HepG2 (cell line): ENCODE measurements around the gene HIPK3. TPM values are rescaled to one million over a fixed set of nuclear protein-coding genes. Genes with fewer than 3 reads are reported as not detected.

Experiments
- ATAC-seq: fragments of 200-7000 bp; cut with Tn5 transposase; 3 replicates; pipeline ENCODE4 v1.9.1; 2020; ENCODE audit warnings: mild to moderate bottlenecking, moderate library complexity
- BruUV-seq: library from RNA; stranded (reverse); fragments of 400-500 nt; replicated peaks from 2 replicates; lab custom pipeline; 2021; lab: Mats Ljungman, UMichigan
- CTCF ChIA-PET: fragments of 300-600 bp; formaldehyde crosslinking; extraction: SDS; loops from one replicate; lab custom pipeline; 2021; ENCODE audit warnings: low total read pairs, inconsistent platforms, low intra/inter-chr PET ratio; lab: Yijun Ruan, JAX
- POLR2A ChIA-PET: fragments of 350-600 bp; sonication (Branson Sonifier 250); formaldehyde crosslinking; loops from one replicate; lab custom pipeline; 2020; ENCODE audit warnings: antibody characterized with exemption, inconsistent platforms; lab: Yijun Ruan, JAX
- DNase-seq: peaks from one replicate; pipeline ENCODE4 v3.0.0-alpha.2; 2015; ENCODE audit warnings: low spot score
- FAIRE-seq: peaks from 3 replicates; lab custom pipeline; 2011; peaks lifted over from hg19 to GRCh38; lab: Jason Lieb, UNC
- H2AFZ ChIP-seq: one replicate; pipeline ENCODE4 v1.6.1; 2011; ENCODE audit warnings: low read length, inconsistent platforms
- H3K27ac ChIP-seq: fragments of 300-600 bp; 3 replicates; pipeline ENCODE4 v1.8.0; 2011; ENCODE audit warnings: mixed run types, mild to moderate bottlenecking, mixed read lengths, low read length, inconsistent platforms; ENCODE audit not compliant: insufficient read depth; ENCODE audit errors: extremely low read length
- H3K27me3 ChIP-seq, 2 experiments: fragments of 200-600 bp in 1 of 2; 2 replicates in 1 of 2; 3 replicates in 1 of 2; pipeline versions ENCODE4 v1.6.0 to v1.8.0; 2011; ENCODE audit warnings: low read length in 2 of 2, mild to moderate bottlenecking in 2 of 2, moderate library complexity in 2 of 2, inconsistent platforms in 1 of 2; ENCODE audit not compliant: insufficient read depth in 2 of 2, control insufficient read depth in 1 of 2
- H3K36me3 ChIP-seq, 2 experiments: fragments of 200-600 bp in 1 of 2; replicated peaks in 1 of 2; 2 replicates in 1 of 2; 3 replicates in 1 of 2; pipeline versions ENCODE4 v1.5.1 to v1.8.0; 2011; ENCODE audit warnings: low read length in 2 of 2, inconsistent platforms in 1 of 2; ENCODE audit not compliant: insufficient read depth in 2 of 2, control insufficient read depth in 1 of 2
- H3K4me1 ChIP-seq: 2 replicates; pipeline ENCODE4 v1.5.1; 2012; ENCODE audit warnings: low read length, inconsistent platforms; ENCODE audit not compliant: insufficient read depth
- H3K4me2 ChIP-seq: 2 replicates; pipeline ENCODE4 v1.6.0; 2011; ENCODE audit warnings: low read depth, low read length, inconsistent platforms
- H3K4me3 ChIP-seq, 3 experiments: fragments of 200-600 bp in 1 of 3; sonication (generic), shearing (Covaris generic) in 1 of 3; replicated peaks in 1 of 3; 2 replicates each; pipeline ENCODE4 v1.5.1; 2011 to 2016; ENCODE audit warnings: low read length in 3 of 3, inconsistent platforms in 2 of 3, low read depth in 2 of 3, mild to moderate bottlenecking in 2 of 3, control low read depth in 1 of 3, mixed read lengths in 1 of 3; ENCODE audit not compliant: insufficient read depth in 1 of 3
- H3K79me2 ChIP-seq: one replicate; pipeline ENCODE4 v1.6.1; 2011; ENCODE audit warnings: low read length, inconsistent platforms; ENCODE audit not compliant: insufficient read depth
- H3K9ac ChIP-seq: 2 replicates; pipeline ENCODE4 v1.6.0; 2011; ENCODE audit warnings: mild to moderate bottlenecking, low read depth, low read length, inconsistent platforms; ENCODE audit not compliant: insufficient read depth
- H3K9me3 ChIP-seq: 2 replicates; pipeline ENCODE4 v1.5.1; 2012; ENCODE audit warnings: mild to moderate bottlenecking, low read length
- H4K20me1 ChIP-seq: 2 replicates; pipeline ENCODE4 v1.6.0; 2011; ENCODE audit warnings: inconsistent platforms, mild to moderate bottlenecking, low read length, moderate library complexity; ENCODE audit not compliant: insufficient read depth
- ARHGAP35 ChIP-seq: sonication (generic); formaldehyde crosslinking; IDR thresholded peaks from 2 replicates; pipeline ENCODE4 v1.9.0; 2022; ENCODE audit warnings: mild to moderate bottlenecking, inconsistent platforms, moderate library complexity, missing genetic modification reagents, borderline replicate concordance
- BCL6 ChIP-seq: IDR thresholded peaks from 2 replicates; pipeline ENCODE4 v1.6.1; 2016; ENCODE audit warnings: missing genetic modification reagents, missing compliant biosample characterization
- BHLHE40 ChIP-seq: IDR thresholded peaks from 2 replicates; pipeline ENCODE4 v1.6.1; 2011; ENCODE audit warnings: low read length, improper control_type of control experiment
- CC2D1A ChIP-seq: sonication (generic); formaldehyde crosslinking; IDR thresholded peaks from 2 replicates; pipeline ENCODE4 v1.8.1; 2023; ENCODE audit warnings: mild to moderate bottlenecking, missing genetic modification reagents
- GFI1 ChIP-seq: sonication (generic); formaldehyde crosslinking; IDR thresholded peaks from 2 replicates; pipeline ENCODE4 v1.5.0; 2020; ENCODE audit warnings: missing genetic modification reagents, mild to moderate bottlenecking, borderline replicate concordance
- KLF6 ChIP-seq: IDR thresholded peaks from 2 replicates; pipeline ENCODE4 v1.8.0; 2016; ENCODE audit warnings: missing biosample characterization, missing genetic modification reagents
- MAF1 ChIP-seq: sonication (generic); formaldehyde crosslinking; IDR thresholded peaks from 2 replicates; pipeline ENCODE4 v1.5.0; 2020; ENCODE audit warnings: missing genetic modification reagents, borderline replicate concordance
- NFE2L1 ChIP-seq: sonication (generic); formaldehyde crosslinking; IDR thresholded peaks from 2 replicates; pipeline ENCODE4 v1.4.0; 2020; ENCODE audit warnings: missing genetic modification reagents, mild to moderate bottlenecking, borderline replicate concordance
- ONECUT2 ChIP-seq: sonication (generic); formaldehyde crosslinking; IDR thresholded peaks from 2 replicates; pipeline ENCODE4 v1.4.0; 2020; ENCODE audit warnings: missing genetic modification reagents
- PCBP1 ChIP-seq: fragments of 200-400 bp; formaldehyde crosslinking; IDR thresholded peaks from 2 replicates; pipeline ENCODE4 v1.6.1; 2017; ENCODE audit warnings: mild to moderate bottlenecking, low read depth, low read length, borderline replicate concordance
- POGZ ChIP-seq: sonication (generic); formaldehyde crosslinking; IDR thresholded peaks from 2 replicates; pipeline ENCODE4 v1.4.0; 2020; ENCODE audit warnings: mild to moderate bottlenecking, missing genetic modification reagents
- RFX1 ChIP-seq: fragments of 450-650 bp; IDR thresholded peaks from 2 replicates; pipeline ENCODE4 v1.6.1; 2017
- SIN3B ChIP-seq: fragments of 150-350 bp; IDR thresholded peaks from 2 replicates; pipeline ENCODE4 v1.6.1; 2014; ENCODE audit warnings: low read length
- ZBTB1 ChIP-seq: sonication (generic); formaldehyde crosslinking; IDR thresholded peaks from 2 replicates; pipeline ENCODE4 v1.4.0; 2020; ENCODE audit warnings: missing genetic modification reagents, borderline replicate concordance
- ZMYM3 ChIP-seq: sonication (generic); formaldehyde crosslinking; IDR thresholded peaks from 2 replicates; pipeline ENCODE4 v1.5.1; 2020; ENCODE audit warnings: mild to moderate bottlenecking, missing genetic modification reagents
- ZNF749 ChIP-seq: sonication (generic); formaldehyde crosslinking; IDR thresholded peaks from 2 replicates; pipeline ENCODE4 v1.8.0; 2022; ENCODE audit warnings: mild to moderate bottlenecking, missing genetic modification reagents, moderate library complexity, borderline replicate concordance
- ZNF878 ChIP-seq: sonication (generic); formaldehyde crosslinking; IDR thresholded peaks from 2 replicates; pipeline ENCODE4 v1.8.1; 2023; ENCODE audit warnings: mild to moderate bottlenecking, missing genetic modification reagents, moderate library complexity
- WGBS: methylation state at CpG from one replicate; pipeline ENCODE4 v1.1.6; 2017; ENCODE audit warnings: low lambda C conversion rate; 5-methylcytosine and 5-hydroxymethylcytosine counted together
- in situ Hi-C: cut with HindIII; loops from 2 replicates; pipeline ENCODE4 v1.10.0; 2017; ENCODE audit warnings: low pct_unique_long_range_greater_than_20kb; ENCODE audit not compliant: extremely low pct_ligation_motif_present
- intact Hi-C: fragments of 100-400 bp; cut with micrococcal nuclease; formaldehyde crosslinking; loops from one replicate; pipeline ENCODE4 v1.10.0; 2022; ENCODE audit not compliant: unreplicated experiment
- polyA plus RNA-seq, 8 experiments: library from polyadenylated mRNA; depleted of rRNA in 3 of 8; stranded (reverse) in 7 of 8; unstranded in 1 of 8; fragments of >200 nt; fragmentation: Illumina TruSeq in 4 of 8; extraction: Trizol in 4 of 8; gene quantifications; 2 replicates each; pipeline versions ENCODE4 v1.2.1 to v1.2.3, GENCODE V29; 2011 to 2016; ENCODE audit warnings: low read depth in 4 of 8, missing spikeins in 1 of 8, mixed read lengths in 1 of 8; ENCODE audit not compliant: insufficient read depth in 1 of 8
- total RNA-seq, 5 experiments: library from RNA; depleted of rRNA; stranded (reverse); fragments of >200 nt; fragmentation: Illumina TruSeq; extraction: Trizol; gene quantifications; 2 replicates each; pipeline ENCODE4 v1.2.3, GENCODE V29; 2016; ENCODE audit warnings: low read depth in 1 of 5
- TF ChIP-seq, protein P1 (sequence below): sonication (generic); formaldehyde crosslinking; conservative IDR thresholded peaks from 2 replicates; pipeline ENCODE4 v1.4.0; 2020; ENCODE audit warnings: missing genetic modification reagents
- TF ChIP-seq, protein P2 (sequence below): sonication (generic); formaldehyde crosslinking; IDR thresholded peaks from 2 replicates; pipeline ENCODE4 v1.8.1; 2023; ENCODE audit warnings: mild to moderate bottlenecking, inconsistent platforms, moderate library complexity, missing genetic modification reagents, borderline replicate concordance

Gene HIPK3
- total and polyA plus RNA-seq, 2 of the 13 experiments (the other 11 are each of a cell fraction or from before 2014, with no cell fraction given), result 20.5 to 44.3 TPM

DNA sequence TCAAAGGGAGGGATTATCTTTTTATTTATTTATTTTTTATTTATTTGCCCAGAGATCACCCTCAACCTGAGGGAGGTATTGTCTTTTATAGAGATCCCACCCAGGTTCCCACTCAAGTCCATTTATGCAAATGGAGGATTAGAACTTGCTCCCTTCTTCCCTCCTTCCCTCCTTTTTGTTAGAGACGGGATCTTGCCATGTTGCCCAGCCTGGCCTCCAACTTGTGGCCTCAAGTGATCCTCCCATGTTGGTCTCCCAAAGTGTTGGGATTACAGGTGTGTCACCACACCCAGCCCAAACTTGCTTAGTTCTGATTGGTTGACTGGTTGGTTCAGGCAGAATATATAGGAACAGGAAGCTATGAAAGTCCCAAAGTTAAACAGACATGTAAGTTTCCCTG lies 51.9 kb downstream of the HIPK3 start:
- no peak overlapping the region for H3K9ac ChIP-seq
- TF ChIP-seq ZBTB1 (no peak), MAF1 (CRISPR knock-in tag) (no peak), BHLHE40 (no peak), POGZ (no peak), RFX1 (no peak), PCBP1 (no peak), NFE2L1 (CRISPR knock-in tag) (no peak), ZNF749 (no peak), SIN3B (no peak), ZNF878 (CRISPR knock-in tag) (no peak), GFI1 (CRISPR knock-in tag) (no peak), ZMYM3 (CRISPR knock-in tag) (no peak), CC2D1A (CRISPR knock-in tag) (no peak), ONECUT2 (no peak), KLF6 (CRISPR knock-in tag) (no peak), BCL6 (CRISPR knock-in tag) (no peak), ARHGAP35 (CRISPR knock-in tag) (no peak)
- TF ChIP-seq, protein P1, sequence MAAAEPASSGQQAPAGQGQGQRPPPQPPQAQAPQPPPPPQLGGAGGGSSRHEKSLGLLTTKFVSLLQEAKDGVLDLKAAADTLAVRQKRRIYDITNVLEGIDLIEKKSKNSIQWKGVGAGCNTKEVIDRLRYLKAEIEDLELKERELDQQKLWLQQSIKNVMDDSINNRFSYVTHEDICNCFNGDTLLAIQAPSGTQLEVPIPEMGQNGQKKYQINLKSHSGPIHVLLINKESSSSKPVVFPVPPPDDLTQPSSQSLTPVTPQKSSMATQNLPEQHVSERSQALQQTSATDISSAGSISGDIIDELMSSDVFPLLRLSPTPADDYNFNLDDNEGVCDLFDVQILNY (CRISPR knock-in tag), result no peak
- TF ChIP-seq, protein P2, sequence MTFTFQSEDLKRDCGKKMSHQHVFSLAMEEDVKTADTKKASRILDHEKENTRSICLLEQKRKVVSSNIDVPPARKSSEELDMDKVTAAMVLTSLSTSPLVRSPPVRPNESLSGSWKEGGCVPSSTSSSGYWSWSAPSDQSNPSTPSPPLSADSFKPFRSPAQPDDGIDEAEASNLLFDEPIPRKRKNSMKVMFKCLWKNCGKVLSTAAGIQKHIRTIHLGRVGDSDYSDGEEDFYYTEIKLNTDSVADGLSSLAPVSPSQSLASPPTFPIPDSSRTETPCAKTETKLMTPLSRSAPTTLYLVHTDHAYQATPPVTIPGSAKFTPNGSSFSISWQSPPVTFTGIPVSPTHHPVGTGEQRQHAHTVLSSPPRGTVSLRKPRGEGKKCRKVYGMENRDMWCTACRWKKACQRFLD (CRISPR knock-in tag), result no peak
- CTCF ChIA-PET, result no interaction called here

More for the DNA sequence above, 51.9 kb downstream of the HIPK3 start:
- ATAC-seq (no peak), FAIRE-seq (no peak), DNase-seq (no peak)
- POLR2A ChIA-PET, result no interaction called here
- Histone ChIP-seq H3K27ac (no peak overlapping the region), H2AFZ (no peak overlapping the region), H4K20me1 (peaks cover 9% of the 10 kb centered on the region; the same call in 1 of the 2 replicates), H3K4me3 (no peak overlapping the region), H3K27me3 (no peaks in the 10 kb centered on the region), H3K4me2 (no peak overlapping the region), H3K36me3 (peaks cover 0 to 4% of the 10 kb centered on the region in 2 experiments; a peak in 2 of 5 replicates), H3K4me1 (no peaks in the 10 kb centered on the region), H3K79me2 (peaks cover 20% of the 10 kb centered on the region), H3K9me3 (no peaks in the 10 kb centered on the region)
- WGBS, result 100% methylated on average over 1 of the region's 1 CpG
- BruUV-seq, result no TSS peak
- intact Hi-C loops, result no loop called here
- in situ Hi-C loops, result no loop called here
